T follicular helper cell (primary cell): Measurements from ENCODE around the gene USH1G.
"Not testable (repeated sequence)": the region's sequence is repeated elsewhere in the genome, so short reads cannot be mapped to it uniquely, and the experiment has no call there.

Experiments used
- DNase-seq: peaks from one replicate; pipeline ENCODE4 v3.0.0-alpha.2; 2020; ENCODE audit warnings: low read depth
- total RNA-seq, 2 experiments: gene quantifications; one replicate each; lab custom pipeline; 2026; lab: John Stamatoyannopoulos, UW

Gene USH1G
- 0 to 0.06 reads per million in 2 experiments for total RNA-seq

DNA sequence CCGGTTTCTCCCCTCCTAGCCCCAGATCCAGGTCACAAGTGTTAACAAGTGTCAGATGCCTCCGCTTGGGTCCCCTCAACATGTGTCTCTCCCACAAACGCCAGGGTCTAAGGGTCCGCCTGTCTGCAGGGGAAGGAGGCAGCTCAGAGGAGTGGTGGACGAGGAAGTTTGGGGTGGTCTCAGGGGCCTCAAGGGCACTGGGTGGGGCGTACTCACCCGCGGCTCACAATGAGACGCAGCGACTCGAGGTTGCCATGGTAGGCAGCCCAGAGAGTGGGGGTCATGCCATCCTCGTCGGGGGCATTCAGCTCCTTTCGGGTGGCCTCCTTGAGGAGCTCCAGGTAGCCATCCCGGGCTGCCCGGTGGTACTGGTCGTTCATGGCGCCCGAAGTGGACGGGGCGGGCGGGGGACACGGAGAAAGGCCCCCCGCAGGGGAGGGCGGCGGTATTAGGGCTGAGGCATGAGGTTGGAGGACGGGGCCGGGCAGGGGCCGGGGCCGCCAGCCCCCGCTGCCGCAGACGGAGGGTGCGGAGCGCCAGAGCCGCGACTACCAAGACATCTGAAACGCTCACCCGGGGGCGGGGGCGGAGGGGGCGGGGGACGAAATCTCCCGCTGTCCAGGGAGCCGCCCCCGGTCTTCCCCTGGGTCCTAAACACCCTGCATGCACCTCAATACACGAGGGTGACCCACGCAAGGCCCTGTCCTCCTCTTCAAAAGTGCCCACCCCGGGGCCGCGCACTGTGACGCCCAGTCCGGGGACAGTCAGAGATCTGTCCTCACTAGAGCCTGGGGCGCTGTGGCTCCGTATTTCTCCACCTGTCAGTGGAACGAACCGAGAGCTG is at the start of gene USH1G:
TSS of gene USH1G (minus strand) at position 562 of the 844 bp plus-strand sequence. CDS start at position 380, 182 bp downstream.
- DNase-seq: no peak

DNA sequence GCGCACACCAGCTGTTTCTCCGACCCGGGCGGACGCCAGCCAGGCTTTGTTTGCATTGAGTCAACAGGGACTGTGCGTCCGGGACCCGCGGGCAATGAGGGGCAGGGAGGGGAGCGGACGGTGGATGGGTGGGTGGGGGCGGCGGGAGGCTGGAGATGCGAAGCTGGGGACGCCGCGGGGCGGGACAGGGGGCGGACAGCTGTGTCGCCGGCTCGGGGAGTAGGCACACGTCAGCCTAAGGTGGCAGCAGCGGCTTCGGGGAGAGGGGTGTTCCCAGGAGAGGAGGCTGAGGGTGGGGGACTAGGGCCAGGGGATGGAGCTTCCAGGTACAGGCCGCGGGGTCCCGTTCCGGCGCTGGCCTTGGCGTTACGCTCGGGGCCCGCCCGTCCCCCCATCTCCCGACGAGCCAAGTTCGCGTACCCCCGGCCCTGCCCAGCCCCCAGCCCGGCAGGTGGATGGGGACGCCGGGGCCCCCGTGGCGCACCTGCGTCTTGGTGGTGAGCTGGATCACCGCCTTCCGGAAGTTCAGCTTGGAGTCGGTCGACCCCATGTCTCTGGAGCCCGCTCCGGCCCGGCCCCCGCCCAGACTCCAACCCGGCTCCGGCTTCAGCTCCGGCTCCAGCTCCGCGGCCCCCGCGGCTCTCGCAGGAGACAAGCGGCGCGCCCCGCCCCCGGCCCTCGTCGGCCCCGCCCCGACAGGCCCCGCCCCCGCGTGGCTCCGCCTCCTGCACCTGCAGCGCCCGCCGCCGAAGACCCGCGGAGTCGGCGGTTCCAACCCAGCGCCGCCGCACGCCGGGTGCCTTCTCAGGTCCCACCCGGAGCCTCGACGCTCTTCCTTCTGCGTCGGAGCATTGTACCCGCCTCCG is 49.3 kb upstream of the USH1G start, which contains the start of gene HID1:
TSS of gene HID1 (minus strand) at position 653 of the 866 bp plus-strand sequence. CDS start at position 550, 103 bp downstream.
- DNase-seq: peak; percentile 81

DNA sequence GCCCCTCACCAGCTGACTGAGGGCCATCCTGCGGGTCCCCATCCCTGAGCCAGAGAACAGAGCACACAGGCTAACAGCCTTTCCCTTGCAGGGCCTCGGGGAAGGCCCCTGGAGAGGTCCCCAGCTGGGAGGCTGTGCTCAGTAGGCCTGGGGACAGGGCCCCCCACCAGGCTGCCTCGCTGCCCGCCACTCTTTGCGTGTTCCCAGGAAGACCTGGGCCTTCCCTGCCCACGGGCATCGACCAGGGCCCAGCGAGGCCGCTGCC is 48.7 kb upstream of the USH1G start:
- no peak for DNase-seq

DNA sequence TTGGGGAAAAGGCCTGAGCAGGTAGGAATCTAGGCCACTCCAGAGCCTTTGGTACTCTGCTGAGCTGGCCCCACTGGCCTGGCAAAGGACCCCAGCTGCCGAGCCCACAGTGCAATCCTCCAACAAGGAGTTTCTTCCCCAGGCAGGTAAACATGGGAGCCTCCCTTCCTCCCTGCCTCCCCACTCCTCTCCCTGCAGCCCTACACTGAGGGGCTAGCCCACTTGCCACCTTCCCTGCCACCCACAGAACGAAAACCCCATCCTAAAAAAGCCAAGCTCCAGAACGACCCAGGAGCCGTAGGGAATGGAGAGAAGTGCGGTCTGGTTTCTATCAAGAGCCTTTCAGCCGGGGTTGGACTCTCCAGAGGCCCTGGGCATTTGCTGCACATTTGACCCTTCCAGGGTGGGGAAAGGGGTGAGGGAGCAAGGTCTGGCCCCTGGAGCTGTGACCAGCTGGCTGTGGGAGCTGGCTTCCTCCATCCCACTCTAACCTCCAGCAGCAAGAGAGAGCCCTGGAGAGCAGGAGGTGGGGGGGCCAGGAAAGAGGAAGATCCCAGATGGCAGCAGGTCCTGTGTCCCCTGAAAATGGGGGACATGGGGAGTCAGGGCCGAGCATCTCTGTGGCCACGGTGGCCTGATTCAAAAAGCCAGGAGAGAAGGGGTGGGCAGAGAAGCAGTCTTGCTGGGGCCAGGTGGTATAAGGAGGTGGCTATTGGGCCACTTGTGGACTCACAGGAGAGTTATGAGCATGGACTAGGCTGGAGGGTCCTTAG is 48.2 kb upstream of the USH1G start:
- no peak for DNase-seq

DNA sequence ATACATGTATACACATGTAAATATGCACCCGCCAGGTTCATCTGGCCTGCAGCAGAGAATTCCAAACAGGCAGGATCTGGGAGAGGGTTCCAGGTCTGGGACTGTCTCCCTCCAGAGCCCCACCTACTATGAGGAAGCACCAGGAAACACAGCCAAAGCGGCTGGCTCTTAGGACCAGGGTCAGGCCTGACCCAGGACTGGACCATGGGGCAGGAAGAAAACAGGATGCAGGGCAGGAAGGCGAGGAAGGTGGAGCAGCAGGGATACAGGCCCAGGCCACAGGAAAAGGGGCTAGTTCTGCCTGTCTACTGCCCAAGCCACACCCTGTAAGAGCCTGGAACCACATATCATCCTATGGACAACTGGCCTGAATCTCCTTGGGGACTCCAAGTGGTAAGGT is 47.3 kb upstream of the USH1G start:
- no peak for DNase-seq

DNA sequence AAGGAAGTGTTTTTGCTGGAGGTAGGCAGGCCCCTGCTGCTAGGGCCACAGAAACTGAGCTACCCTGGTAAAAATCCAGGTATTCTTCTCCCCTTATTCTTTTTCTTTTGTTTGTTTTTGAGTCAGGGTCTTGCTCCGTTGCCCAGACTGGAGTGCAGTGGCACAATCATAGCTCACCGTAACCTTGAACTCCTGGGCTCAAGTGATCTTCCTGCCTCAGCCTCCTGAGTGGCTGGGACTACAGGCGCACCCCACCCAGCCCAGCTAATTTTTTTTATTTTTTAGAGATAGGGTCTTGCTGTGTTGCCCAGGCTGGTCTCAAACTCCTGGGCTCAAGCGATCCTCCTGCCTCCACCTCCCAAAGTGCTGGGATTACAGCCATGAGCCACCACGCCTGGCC is 46.4 kb upstream of the USH1G start:
- DNase-seq: not testable (repeated sequence)

DNA sequence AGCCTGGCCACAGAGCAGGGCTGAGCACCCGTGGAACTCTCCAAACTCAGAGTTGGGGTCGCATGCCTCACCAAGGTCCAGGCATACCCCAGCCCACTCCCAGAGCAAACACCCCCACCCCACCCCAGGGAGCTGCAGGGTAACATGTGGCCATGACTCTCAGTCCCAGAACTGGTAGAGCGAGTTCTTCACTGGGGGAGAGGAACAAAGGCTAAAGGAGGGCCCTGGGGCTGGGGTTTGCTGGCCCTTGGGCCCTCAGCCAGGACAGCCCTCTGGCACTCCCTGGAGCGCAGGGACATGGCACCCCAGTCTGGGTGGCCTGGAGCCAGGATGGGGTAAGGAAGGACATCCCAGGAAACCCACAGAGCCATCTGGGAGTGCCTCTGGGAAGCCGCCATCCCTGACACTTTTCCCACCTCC is 45.3 kb upstream of the USH1G start:
- DNase-seq: no peak

DNA sequence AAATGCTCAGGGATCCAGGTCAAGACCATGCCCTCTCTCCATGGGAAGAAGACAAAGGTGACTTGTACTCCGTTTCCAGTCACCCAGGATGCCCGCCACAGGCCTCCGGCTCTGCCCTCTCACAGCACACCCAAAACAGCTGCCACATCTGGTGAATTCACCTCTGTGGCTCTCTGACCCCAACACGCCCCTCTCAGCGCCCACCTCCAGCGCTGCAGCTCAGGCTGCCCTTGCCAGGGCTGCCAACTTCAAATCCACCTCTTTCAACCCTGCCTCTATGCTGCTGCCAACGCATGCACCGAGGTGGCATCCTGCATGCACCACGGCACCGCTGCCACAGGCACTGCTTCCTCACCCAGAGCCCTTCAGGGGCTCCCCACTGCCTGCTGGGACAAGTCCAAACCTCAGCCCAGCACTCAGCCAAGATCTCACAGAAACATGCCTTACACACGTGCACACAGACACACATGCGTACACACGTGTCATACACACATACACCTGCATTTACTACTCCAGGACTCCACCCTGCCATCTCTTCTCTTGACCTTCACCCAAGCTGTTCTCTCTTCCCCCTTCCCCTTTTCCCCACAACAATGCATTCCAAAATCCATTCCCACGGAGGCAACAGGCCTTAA is 42.0 kb upstream of the USH1G start:
- no peak for DNase-seq

DNA sequence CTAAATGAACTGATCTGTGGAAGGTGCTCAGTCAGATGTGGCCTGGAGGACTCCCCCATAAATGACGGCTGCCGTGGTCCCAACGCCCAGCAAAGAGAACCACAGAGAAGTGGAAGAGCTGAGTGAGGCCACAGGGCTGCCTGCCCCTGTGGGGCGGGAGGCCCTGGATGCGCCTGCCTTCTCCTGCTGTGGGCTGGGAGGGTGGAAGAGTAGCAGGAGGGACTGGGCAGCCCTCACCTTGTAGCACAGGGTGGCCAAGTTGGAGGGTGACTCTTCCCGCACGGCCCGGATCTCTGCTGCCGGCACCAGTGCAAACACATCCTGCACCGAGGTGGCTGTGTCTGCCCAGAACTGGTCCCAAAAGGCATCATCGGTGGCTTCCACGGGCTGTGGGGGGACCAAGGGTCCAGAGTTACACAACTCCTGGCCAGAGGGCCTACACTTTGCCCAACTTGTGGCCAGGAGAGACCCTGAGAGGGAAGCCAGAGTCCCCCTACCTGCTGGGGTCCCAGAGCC is 41.2 kb upstream of the USH1G start:
- no peak for DNase-seq

DNA sequence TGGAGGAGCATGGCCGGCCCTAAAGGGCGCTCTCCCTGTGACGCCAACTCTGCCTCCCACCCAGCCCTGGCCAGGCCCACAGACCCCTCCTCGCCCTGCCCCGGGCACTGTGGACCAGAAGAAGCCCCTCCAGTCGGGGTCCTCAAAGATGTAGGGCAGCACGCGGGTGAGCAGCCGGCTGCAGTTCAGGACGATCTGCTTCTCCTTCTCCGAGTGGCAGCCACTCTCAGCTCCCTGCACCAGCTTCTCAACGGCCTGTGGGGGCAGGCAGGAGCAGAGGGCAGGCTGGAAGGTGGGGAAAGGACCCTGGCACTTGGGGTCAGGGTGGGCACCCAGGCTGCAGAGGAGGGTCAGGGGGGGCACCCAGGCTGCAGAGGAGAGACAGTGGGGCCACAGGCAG is 40.6 kb upstream of the USH1G start:
- no peak for DNase-seq

DNA sequence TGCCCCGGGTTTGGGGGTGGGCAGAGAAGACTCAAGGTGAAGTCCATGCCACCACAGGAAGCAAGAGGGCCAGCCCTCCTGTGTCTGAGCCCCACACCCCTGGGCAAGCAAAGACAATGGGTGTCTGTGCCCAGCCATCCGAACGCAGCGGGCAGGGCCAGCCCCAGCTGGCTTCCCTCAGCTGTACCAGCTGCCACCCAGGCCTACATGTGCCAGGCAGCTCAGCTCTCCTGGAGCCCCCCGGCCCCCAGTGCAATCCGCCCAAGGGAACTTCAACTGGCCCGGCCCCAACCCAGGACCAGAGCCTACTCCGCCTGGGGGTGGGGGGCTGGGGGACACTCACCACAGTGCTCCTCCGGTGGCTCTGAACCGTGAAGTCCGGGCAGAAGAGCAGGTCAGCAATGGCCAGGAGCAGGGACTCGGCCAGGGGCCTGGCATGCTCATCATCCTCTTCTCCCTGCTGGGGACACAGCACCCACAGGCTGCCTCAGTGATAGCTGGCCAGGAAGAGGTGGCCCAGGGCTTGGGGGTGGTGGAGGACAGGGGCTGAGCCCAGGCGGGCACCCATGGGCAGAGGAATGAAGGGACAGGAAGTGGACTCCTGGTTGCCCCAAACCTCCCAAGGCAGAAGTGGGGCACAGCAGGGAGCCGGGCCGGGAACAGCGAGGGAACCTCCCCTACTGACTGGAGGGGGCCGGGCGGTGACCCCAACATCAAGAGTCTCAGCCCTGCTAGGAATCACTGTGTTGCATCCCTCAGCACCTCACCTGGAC is 39.8 kb upstream of the USH1G start:
- no peak for DNase-seq

DNA sequence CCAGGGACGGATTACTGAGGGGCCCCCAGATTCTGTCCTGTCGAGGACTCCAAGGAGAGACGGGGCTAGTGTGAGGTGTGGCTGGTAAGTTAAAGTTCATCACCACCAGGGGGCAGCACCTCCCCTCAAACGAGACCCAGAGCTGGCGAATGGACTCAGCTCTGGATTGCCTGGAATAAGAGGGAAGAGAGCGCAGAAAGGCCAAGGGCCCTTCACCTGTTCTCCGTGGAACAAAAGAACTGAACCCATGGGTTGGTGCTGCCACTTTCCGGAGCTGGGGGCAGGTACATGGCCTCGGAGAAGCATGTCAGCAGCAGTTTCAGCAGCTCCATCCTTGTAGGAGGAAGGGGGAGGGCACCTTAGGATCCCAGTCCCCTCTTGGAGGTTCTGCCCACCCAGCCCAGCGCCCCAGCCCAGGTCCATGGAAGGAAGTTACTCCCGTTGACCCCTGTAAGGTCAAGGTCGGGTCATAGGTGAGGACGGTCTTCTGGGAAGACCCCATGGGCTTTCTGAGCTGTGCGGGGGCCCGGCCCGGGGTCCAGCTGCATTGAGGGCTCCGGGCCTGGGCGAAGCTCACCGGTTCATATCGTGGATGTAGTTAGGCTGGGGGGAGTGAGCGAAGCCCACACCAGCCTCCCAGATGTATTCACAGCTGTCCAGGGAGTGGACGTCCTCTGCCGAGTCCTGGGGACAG is 38.7 kb upstream of the USH1G start:
- DNase-seq: peak; percentile 74

DNA sequence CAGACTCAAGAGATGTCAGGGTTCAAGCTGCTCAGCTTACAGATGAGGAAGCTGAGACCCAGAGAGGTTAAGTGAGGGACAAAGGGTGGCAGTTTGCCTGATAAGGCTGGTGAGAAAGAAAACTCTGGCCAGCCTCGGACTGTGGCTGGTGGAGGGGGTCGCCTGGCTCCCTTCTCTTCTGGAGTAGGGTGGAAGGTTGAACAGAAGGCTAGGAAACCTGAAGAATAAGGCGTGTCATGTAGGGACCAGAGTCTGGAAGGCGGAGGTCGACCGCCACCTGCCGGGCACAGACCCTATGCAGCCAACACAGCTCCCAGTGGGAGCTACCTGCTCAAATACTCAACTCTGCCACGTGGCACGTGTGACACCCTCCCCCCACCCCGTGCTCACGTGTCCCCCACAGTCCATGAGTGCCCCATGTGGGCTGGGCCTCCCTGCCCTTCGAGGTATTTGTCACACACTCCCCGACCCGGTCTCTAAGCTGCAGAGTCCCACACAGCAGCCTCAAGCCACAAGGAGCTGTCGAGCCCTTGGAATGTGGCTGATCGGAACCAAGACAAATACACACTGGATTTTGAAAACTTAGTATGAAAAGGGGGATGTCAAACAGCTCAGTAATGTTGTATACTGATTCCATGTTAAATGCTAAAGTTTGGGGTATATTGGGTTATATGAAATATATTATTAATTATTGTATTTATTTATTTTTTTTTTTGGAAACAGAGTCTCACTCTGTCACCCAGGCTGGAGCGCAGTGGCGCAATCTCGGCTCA is 37.7 kb upstream of the USH1G start:
- DNase-seq: no peak

DNA sequence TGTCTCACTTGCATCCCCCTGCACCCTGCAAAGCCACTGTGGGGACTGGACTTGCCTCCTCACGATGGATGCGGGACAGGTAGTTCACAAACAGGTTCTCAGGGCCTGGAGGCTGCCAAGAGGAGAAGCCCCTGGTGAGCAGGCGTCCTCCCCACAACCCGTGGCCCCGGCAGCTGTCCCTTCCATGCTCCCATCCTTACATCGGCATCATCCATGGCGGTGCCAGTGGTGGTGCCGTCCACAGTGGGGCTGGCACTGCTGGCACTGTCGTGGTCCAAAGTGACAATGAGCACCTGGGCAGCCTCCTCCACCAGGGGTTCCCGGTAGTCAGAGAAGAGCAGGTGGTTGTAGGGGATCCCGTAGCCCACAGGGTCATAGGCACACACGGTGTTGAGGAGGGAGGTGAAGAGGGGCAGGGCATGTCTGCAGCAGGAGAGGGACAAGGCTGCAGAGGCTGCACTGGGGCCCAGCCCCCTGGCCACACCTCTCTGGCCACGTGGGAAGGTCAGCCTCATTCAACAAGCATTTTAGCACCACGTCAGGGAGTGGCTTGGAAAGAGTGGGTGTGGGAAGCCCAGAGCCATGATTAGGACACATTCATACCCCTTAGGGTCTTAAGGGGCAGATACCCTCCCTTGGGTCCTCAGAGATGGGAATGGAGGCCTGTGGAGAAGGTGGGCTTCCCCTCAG is 36.9 kb upstream of the USH1G start:
- DNase-seq: no peak

DNA sequence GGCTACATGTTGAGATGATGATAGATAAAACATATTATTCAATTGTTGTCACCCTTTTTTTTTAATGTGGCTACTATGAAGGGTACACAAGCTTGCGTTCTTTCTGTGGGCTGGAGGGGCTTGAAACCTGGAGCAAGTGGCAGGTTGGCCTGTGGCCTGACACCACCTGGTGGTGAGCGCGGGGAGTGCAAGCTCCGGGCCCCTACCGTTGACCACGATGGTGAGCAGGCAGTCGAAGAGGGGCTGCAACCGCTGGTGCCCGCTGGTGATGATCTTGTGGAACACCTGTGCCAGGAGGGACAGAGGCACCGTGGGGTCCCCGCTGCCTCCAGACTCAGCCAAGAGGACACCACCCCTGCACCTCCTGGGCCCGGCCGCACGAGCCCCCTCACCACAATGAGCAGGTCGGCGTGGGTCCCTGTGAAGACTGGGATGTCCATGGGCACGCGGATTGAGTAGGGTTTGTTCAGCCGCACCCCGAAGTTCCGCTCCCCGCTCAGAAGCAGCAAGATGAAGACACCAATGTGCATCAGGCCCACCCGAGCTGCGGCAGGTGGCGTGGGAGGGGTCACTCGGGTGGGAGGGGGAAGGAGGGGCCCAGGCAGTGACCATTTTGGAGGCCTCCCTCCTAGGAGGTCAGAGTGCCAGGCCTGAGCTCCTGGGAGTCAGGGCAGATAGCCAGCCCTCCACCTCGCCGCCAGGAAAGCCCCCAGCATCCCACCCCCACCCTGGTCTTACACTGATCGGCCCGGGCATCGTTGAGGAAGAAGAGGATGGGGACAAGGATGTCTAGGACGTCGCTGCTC is 35.1 kb upstream of the USH1G start:
- peak; percentile 63 for DNase-seq

DNA sequence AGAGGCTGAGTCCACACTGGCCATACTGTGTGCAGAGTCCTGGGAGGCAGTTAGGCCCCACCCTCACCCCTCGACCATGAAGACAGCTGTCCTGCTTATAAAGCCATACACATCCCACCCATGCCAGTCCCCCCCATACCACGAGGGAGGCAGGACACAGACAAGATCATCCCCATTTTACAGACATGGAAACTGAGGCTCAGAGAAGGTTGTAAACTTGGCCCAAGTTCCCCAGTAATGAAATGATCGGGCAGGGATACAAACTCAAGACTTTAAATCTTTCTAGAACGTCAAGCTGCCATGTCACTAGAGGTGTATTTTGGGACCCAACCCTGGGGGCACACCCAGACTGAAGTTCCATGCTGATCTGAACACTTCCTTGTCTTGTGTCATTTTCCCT is 33.0 kb upstream of the USH1G start:
- DNase-seq: no peak

DNA sequence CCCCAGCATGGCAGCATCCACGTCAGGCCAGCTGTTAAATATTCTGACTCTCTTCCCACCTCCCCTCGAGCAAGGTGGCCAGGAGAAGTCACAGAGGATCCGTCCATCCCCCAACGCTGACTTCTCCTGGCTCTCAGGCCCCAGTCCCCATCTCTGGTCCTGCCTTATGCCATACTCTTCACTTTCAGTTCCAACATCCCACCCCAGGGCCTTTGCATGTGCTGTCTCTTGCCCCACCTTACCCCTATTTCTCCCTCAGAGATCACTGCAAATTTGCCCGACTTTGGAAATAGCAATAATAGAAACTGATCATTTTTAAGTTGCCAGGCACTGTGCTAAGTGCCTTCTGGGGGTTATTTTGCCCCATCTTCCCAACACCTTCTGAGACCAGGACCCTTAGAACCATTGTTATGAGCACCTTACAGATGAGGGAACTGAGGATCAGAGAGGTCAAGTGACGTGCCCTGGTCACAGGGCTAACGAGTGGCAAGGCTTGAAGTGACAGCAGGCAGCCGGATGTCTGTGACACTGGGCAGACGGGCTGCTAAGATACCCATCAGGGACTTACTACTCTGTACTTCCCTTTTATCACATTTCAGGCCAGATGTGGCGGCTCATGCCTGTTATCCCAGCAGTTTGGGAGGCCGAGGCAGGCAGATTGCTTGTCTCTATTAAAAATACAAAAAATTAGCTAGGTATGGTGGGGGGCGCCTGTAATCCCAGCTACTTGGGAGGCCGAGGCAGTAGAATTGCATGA is 31.8 kb upstream of the USH1G start:
- no peak for DNase-seq
